GM20000 (cell line): ENCODE data around the gene ANKS1A.
A peak's percentile ranks its signal among the peaks of the same experiment; 100 is the strongest.
"Not testable (repeated sequence)": the region's sequence is repeated elsewhere in the genome, so short reads cannot be mapped to it uniquely, and the experiment has no call there.

Experiments used
- DNase-seq: peaks from one replicate; pipeline ENCODE4 v3.0.0; 2012; ENCODE audit warnings: low spot score
- TF ChIP-seq, protein P1 (sequence below): IDR thresholded peaks from 2 replicates; pipeline ENCODE4 v1.5.1; 2012; ENCODE audit warnings: mild to moderate bottlenecking, control low read depth; ENCODE audit errors: extremely low read depth, missing control alignments

The ANKS1A gene

DNA sequence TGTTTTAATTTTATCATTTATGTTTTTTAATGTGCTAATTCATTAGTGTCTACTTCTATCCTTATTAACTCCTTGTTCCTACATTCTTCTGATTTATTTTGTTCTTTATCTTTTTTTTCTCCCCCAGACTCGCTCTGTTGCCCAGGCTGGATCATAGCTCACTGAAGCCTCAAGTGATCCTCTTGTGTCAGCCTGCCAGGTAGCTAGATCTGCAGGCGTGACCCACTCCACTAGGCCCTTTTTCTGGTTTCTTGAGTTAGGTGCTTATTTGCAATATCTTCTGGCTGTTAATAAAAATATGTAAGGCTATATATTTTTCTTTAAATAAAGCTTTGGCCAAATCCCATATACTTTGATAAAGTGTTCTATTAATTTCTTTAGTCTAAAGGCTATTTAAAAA, 4.1 kb upstream of the ANKS1A start:
- DNase-seq, result no peak
- TF ChIP-seq, protein P1, sequence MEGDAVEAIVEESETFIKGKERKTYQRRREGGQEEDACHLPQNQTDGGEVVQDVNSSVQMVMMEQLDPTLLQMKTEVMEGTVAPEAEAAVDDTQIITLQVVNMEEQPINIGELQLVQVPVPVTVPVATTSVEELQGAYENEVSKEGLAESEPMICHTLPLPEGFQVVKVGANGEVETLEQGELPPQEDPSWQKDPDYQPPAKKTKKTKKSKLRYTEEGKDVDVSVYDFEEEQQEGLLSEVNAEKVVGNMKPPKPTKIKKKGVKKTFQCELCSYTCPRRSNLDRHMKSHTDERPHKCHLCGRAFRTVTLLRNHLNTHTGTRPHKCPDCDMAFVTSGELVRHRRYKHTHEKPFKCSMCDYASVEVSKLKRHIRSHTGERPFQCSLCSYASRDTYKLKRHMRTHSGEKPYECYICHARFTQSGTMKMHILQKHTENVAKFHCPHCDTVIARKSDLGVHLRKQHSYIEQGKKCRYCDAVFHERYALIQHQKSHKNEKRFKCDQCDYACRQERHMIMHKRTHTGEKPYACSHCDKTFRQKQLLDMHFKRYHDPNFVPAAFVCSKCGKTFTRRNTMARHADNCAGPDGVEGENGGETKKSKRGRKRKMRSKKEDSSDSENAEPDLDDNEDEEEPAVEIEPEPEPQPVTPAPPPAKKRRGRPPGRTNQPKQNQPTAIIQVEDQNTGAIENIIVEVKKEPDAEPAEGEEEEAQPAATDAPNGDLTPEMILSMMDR, result no peak

DNA sequence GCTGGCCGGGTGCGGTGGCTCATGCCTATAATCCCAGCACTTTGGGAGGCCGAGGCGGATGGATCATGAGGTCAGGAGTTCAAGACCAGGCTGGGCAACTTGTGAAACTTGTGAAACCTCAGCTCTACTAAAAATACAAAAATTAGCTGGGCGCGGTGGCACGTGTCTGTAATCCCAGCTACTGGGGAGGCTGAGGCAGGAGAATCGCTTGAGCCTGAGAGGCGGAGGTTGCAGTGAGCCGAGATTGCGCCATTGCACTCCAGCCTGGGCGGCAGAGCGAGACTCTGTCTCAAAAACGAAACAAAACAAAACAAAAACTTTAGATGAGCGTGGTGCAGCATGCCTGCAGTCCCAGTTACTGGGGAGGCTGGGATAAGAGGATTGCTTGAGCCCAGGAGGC, 3.2 kb upstream of the ANKS1A start:
- DNase-seq, result not testable (repeated sequence)

DNA sequence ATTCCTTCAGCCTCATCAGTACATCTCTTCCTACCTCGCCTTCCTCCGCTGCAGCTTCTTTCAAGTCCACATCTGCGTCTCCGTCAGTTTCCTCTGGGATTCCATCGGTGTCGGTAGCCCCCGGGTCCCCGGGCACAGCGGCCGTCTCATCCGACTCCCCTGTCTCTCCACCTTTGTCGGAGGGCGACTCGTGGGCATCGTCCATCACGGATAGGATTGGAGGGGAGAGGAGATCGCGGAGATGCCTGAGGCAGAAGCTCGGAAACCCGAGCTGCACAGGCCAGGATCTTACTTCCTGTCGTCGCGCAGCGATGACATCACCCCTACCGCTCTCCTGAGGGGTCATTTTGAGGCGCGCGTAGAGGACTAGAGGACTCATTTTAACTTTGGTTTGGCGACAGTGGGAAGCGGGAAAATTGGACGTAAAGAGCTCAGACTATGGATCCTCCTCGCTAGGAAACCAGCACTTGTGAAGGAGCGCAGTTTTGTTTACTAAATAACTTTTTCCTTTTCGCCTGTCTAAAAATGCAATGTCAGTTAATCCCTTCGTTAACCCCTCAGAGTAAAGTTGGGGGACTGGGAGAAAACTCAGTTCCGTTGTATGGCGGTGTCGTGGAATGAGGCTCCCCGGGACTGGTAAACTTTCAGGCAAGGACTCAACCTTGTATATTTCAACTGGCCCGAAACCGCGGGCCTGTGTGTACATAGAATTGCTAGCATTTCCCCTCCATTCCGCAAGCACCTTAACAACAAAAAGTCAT, 1.1 kb upstream of the ANKS1A start, which contains the start of gene TAF11:
Gene TAF11 (minus strand): TSS at position 290 of the 761 bp plus-strand sequence. CDS start 85 bp downstream, at position 205.
- peak; percentile 87 for DNase-seq
- TF ChIP-seq, protein P1, result no peak

DNA sequence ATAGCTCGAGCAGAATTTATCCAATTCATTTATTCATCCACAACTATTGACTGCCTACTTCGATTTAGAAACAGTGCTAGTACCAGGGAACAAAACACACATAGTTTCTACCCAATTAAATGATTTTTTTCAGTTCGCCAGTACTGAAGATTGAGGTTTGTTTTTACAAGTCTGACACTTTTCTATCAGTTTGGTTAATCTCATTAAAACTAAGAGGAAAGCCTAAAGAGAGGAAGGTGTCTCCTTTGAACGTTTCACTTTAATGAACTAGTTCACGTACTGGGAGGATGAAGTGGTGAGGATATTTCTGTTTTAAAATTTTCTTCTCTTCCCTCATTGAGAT, 570 bp upstream of the ANKS1A start:
- TF ChIP-seq, protein P1, result no peak
- no peak for DNase-seq

DNA sequence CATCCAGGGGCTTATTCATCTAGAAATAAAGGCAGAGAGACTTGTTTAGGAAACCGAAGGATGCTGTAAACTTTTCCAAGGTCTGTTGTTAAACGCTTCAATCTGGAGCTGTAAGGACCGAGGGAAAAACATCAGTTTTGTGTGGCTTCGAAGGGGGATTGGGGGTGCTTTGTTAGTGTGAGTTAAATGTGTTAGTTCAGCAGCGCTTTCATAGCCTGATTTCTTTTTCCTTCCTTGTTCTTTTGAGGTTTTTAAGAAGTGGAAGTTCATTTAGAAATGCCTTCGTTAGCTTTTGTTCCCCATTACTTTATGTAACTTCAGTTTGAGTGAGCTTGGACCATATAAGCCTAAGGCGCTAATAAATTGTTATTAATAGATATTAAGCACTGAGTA, 1.5 kb downstream of the ANKS1A start:
- DNase-seq, result no peak
- TF ChIP-seq, protein P1, result no peak

DNA sequence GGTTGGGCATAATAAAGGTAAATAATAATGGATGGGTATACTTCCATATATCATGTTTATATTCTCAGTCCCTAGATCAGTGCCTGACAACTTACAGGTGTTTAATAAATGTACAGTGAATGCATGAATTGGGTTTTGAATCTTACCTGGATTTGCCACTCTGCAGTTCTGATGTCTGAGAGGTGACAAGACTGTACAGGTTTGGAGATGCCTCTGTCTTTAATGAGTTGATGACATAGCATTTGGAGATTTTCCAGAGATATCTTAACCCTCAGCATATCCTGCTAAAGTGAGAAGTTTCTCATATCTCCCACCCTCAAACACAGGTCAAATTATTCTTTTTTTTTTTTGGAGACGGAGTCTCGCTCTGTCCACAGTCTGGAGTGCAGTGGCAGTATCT, 2.2 kb downstream of the ANKS1A start:
- DNase-seq, result no peak

DNA sequence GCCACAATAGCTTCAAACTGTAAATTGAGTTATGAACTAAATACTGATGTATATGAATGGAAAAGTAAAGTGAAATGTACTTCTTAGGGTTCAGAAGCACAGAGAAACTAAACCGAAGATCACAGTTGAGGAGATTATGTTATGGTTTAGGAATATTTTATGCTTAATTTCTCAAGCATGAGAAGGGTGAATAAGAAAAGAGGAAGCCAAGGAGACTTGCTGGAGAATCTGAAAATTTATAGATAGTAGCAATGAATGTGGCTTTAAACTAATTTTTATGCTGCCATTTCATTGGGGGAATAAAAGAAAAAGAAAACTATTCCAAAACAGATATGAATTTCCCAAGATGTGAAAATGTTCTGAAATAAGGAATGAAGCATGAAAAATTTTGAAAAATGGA, 5.6 kb downstream of the ANKS1A start:
- TF ChIP-seq, protein P1, result no peak
- no peak for DNase-seq

More for the DNA sequence above, 2.2 kb downstream of the ANKS1A start:
- TF ChIP-seq, protein P1, result no peak

DNA sequence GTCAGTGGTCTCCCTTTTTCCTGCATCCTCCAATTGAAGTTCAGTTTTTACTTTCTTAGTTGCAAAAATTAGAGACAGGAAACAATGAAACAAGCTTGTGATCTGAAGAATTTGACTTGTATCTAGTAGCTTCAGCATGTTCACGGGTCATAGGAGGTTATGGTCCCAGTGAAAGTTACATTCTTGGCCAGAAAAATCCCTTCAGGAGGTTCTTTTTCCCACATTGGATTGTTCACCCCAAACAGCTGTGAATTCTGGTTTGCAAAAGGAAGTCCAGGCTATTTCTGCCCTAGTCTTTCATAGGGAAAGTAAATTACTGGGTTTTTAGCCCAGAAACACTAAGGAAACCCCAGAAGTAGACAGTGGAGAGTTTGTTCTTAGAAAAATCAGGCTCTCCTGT, 8.1 kb downstream of the ANKS1A start:
- TF ChIP-seq, protein P1, result no peak
- no peak for DNase-seq
